Fibroblast of mammary gland (primary cell): ENCODE measurements around the gene RAVER2.

Experiments
- DNase-seq: peaks from one replicate; pipeline ENCODE4 v3.0.0-alpha.2; 2010; ENCODE audit warnings: low read depth
- H3K4me3 ChIP-seq: 2 replicates; pipeline ENCODE4 v1.5.1; 2011; ENCODE audit warnings: low read depth, mild to moderate bottlenecking, low read length, moderate library complexity; ENCODE audit not compliant: control insufficient read depth
- TF ChIP-seq, protein P1 (sequence below): conservative IDR thresholded peaks from 2 replicates; pipeline ENCODE4 v1.5.1; 2011; ENCODE audit warnings: low read depth, low read length, inconsistent platforms; ENCODE audit not compliant: control insufficient read depth, insufficient read depth

Gene RAVER2

DNA sequence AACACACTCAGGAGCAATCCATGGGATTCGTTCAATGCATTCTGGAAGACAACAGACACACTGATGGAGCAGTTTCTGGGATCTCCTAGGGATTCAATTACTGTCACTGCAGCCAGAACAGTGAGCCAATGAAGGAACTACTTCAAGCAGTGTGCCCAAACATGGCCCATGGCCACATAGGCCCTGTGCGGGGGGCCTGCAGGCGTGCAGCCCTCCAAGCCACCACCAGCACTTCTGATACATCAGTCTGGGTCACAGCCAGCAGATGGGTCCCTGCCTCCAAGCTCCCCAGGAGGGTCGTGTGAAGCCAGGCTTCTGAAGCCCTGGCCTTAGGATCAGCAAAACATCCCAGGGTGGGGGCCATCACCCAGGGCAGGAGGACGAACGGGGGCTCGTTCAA lies 99.3 kb downstream of the RAVER2 start:
- no peak for DNase-seq
- no peak overlapping the region for H3K4me3 ChIP-seq
- TF ChIP-seq, protein P1, sequence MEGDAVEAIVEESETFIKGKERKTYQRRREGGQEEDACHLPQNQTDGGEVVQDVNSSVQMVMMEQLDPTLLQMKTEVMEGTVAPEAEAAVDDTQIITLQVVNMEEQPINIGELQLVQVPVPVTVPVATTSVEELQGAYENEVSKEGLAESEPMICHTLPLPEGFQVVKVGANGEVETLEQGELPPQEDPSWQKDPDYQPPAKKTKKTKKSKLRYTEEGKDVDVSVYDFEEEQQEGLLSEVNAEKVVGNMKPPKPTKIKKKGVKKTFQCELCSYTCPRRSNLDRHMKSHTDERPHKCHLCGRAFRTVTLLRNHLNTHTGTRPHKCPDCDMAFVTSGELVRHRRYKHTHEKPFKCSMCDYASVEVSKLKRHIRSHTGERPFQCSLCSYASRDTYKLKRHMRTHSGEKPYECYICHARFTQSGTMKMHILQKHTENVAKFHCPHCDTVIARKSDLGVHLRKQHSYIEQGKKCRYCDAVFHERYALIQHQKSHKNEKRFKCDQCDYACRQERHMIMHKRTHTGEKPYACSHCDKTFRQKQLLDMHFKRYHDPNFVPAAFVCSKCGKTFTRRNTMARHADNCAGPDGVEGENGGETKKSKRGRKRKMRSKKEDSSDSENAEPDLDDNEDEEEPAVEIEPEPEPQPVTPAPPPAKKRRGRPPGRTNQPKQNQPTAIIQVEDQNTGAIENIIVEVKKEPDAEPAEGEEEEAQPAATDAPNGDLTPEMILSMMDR = no peak

DNA sequence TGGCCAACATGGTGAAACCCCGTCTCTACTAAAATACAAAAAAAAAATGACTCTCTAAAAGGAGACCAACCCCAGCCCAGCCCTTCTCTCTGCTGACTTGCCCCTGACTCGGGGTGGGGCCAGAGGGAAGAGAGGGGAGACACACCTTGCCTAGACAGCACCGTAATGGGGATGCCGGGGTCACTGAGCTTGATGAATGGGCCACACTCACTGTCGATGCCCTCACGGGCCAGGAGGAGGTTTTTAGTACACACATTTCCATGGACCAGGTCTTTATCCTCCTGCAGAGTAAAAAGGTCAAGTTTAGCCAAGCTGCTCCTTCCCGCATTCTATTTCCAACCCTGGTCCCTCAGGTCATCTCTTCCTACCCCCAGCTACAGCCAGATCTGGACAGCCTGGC lies 99.7 kb downstream of the RAVER2 start:
- no peak overlapping the region for H3K4me3 ChIP-seq
- TF ChIP-seq, protein P1 = no peak

DNA sequence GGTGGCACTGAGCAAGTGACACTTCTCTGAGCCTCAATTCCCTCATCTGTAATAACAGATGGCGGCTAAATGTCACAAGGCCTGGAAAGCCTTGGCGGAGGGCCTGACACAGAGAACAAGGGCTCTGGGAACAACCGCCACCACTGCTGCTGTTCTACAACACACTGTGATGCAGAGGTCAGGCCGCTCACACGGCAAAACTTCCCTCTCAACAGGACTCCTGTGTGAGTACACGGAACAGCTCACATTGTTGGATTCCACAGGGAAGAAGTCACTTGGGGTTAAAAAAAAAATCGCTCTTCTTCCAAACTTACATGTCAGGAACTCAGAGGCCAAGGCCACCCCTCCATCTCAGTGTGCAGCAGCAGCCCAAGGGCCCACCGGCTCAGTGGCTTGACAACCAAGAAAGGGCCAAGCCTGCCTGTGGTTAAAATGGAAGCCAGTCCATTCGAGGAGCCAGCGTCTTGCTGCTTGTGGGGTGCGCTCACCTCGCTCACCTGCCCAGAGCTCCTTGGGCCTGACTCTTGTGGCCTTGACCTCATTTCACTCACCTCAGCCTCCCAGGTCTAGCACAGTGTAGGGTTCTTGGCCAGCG lies 101.1 kb downstream of the RAVER2 start:
- H3K4me3 ChIP-seq = no peak overlapping the region
- no peak for DNase-seq
- TF ChIP-seq, protein P1 = no peak

More for the DNA sequence above, 99.7 kb downstream of the RAVER2 start:
- DNase-seq = no peak

DNA sequence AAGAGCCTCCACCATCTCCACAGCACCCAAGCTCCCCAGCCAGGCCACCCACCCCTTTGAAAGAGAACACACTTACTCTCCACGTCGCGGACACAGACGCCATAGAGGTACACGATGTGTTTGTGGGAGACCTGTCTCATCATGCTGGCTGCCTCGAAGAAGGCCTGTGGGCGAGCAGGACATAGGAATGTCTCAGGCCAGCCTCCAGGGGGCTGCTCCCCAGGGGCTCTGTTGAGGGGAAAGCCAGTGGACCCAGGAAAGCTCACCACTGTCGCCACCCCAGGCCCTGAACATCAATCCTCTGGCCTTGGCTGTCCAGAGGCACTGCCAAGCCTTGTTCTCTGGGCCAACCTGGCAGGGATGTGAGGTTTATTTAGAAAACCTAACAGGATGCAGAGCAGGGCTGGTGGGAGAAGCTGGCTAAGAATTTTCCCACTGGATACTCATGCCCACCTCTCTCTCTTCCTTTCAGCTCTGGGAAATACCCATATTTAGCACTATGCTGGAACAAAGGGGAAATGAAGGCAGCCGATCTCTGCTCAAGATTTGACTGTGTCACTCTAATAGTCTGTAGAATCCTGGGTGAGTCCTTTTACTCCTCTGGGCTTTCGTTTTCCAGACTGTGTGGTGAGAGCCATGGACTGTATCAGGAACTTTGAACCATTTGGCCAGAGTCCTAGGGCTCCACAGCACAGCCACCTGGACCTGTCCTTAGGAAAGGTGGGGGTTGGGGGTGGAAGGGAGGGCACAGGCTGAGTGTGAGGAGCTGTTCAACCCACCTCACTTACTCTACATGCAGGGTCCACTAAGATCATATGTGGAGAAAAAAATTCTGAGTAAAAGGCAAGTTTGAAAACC lies 101.9 kb downstream of the RAVER2 start:
- TF ChIP-seq, protein P1 = no peak
- DNase-seq = no peak
- H3K4me3 ChIP-seq = no peak overlapping the region

DNA sequence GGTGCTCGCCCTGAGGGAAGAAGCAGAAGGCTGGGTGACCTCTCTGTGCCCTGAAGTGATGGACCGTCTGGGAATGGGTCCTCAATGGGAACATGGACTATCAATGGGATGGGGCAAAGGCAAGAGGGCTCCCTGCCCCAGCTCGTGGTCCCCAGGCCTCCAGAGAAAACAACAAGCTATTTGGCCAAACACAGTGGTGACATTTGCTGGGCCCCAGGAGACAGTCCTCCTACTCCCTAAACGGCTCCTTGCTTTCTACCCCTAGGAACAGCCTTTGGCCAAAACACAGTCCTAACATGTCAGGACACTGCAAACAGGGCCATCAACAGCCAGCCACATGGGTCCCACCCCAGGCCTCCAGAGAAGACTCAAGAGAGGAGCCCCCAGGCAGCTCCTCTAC lies 102.8 kb downstream of the RAVER2 start:
- DNase-seq = no peak
- TF ChIP-seq, protein P1 = no peak
- H3K4me3 ChIP-seq = no peak overlapping the region

DNA sequence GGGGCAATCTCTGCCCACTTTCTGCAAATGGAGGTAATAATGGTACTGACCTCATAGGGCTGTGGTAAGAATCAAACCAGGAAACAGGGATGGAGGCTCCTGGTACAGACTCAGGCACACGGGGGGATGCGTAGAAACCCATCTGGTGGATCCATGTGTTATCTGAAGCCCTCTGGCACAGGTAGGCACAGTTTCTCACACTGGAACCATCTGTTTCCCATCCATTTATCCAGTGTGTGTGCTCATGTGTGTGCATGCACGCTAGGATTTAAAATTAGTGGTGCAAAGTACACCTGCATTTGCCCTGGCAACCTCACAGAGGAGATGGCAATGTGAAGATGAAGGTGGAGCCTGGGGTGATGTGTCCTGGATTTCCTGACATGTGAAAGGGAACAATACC lies 103.3 kb downstream of the RAVER2 start:
- no peak for DNase-seq
- no peak overlapping the region for H3K4me3 ChIP-seq
- TF ChIP-seq, protein P1 = no peak
